Activated T-helper 17 cell treated with anti-CD3 and anti-CD28 coated beads, Interleukin-2, amount 50 U/mL, for 72 hours (primary cell): ENCODE data around the gene INPP5D. TPM values are rescaled to one million over a fixed set of nuclear protein-coding genes. Genes with fewer than 3 reads are reported as not detected.

Experiments used
- ATAC-seq: fragments of 150-1000 bp; cut with Tn5 transposase; replicated peaks from 2 replicates; pipeline ENCODE4 v1.10.0; 2021; ENCODE audit warnings: mild to moderate bottlenecking, moderate library complexity
- H3K27ac Mint-ChIP-seq: one replicate; pipeline ENCODE4 v1.8.0; 2022; ENCODE audit warnings: mixed read lengths
- H3K27me3 Mint-ChIP-seq: one replicate; pipeline ENCODE4 v1.8.0; 2022; ENCODE audit warnings: mixed read lengths
- H3K36me3 Mint-ChIP-seq: one replicate; pipeline ENCODE4 v1.8.0; 2022; ENCODE audit warnings: low read depth, mild to moderate bottlenecking, mixed read lengths
- H3K4me1 Mint-ChIP-seq: one replicate; pipeline ENCODE4 v1.8.0; 2022; ENCODE audit warnings: mixed read lengths
- H3K4me3 Mint-ChIP-seq: one replicate; pipeline ENCODE4 v1.8.0; 2022; ENCODE audit warnings: mild to moderate bottlenecking, mixed read lengths
- H3K9me3 Mint-ChIP-seq: one replicate; pipeline ENCODE4 v1.8.0; 2022; ENCODE audit warnings: mixed read lengths
- total RNA-seq, 2 donors: library from RNA; stranded (reverse); gene quantifications; one replicate each; pipeline ENCODE4 v1.2.3, GENCODE V29; 2022

Gene INPP5D
- total RNA-seq, 2 donors from 2014 or later, result 81.6 to 89.8 TPM

DNA sequence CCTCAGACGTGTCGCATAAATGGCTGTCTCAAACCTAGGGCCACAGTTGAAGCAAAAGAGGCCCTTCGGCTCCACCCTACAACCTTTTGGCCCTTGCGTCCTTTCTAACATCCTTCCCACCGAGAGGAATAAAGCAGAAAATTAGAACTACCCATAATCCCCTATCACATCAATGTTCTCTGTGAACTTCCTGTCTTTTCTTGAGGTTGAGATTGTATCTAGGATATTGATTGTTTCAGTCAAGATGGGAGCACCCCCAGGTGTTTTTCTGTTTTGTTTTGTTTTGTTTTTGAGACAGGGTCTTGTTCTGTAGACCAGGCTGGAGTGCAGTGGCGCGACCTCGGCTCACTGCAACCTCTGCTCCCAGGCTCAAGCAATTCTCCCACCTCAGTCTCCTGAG is 23.6 kb downstream of the INPP5D start:
- Mint-ChIP-seq H3K27ac (peak overlapping the region; percentile 98), H3K4me3 (peak overlapping the region; percentile 72), H3K27me3 (no peaks in the 10 kb centered on the region), H3K9me3 (no peaks in the 10 kb centered on the region), H3K4me1 (peaks cover 79% of the 10 kb centered on the region), H3K36me3 (peaks cover 87% of the 10 kb centered on the region)
- ATAC-seq, result no peak

DNA sequence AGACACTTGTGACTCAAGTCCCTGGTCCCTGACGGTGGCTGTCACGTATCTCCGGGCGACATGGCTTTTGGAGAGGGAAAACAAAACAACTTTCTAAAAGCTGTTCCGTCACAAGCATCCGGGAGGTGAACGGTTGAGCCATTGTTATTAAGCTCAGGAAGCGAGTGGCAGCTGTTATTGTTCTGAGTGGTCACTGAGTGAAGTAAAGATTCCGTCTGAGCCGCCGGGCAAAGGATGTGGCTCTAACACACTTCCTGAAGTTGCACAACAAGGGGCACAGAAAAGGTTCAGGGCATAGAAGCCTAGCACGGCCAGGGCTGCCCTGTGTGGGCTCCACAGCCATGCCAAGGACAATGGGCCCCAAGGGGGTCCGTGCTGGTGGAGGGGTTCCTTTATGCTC is 24.3 kb downstream of the INPP5D start:
- Mint-ChIP-seq H3K9me3 (no peaks in the 10 kb centered on the region), H3K27me3 (no peaks in the 10 kb centered on the region), H3K4me1 (peaks cover 76% of the 10 kb centered on the region), H3K36me3 (peaks cover 87% of the 10 kb centered on the region), H3K4me3 (peak overlapping the region; percentile 72), H3K27ac (peak overlapping the region; percentile 98)
- peak; percentile 53 for ATAC-seq

DNA sequence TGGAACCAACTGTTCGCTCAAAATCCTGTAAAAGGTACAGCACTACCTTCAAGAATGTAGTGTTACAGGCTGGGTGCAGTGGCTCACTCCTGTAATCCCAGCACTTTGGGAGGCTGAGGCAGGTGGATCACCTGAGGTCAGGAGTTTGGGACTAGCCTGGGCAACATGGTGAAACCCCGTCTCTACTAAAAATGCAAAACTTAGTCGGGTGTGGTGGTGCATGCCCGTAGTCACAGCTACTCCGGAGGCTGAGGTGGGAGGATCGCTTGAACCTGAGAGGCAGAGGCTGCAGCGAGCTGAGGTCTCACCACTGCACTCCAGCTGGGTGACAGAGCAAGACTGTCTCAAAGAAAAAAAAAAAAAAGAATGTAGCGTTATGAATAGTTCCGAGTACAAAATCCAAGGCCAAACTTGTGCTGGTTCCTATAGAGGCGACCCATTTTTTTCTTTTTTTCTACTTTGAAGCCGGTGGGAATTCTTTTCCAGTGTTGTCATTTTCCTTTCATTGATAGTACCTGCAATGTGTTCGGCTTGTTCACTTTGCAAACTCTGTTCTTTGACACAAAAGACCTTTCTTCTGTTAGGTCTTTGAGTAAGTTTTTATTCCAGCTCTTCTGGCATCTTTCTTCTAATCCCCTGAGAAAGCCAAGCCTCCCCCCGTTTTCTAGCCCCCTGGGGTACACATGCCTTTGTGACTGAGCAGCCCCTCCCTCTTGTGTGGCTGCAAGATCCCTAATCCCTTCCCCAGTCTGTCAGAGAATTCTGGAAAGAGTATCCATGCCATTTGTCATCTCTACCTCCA is 25.1 kb downstream of the INPP5D start:
- H3K36me3 Mint-ChIP-seq, result peaks cover 85% of the 10 kb centered on the region
- peak overlapping the region; percentile 72 for H3K4me3 Mint-ChIP-seq
- no peaks in the 10 kb centered on the region for H3K27me3 Mint-ChIP-seq
- H3K9me3 Mint-ChIP-seq, result no peaks in the 10 kb centered on the region
- H3K27ac Mint-ChIP-seq, result peak overlapping the region; percentile 98
- peaks cover 72% of the 10 kb centered on the region for H3K4me1 Mint-ChIP-seq
- no peak for ATAC-seq

DNA sequence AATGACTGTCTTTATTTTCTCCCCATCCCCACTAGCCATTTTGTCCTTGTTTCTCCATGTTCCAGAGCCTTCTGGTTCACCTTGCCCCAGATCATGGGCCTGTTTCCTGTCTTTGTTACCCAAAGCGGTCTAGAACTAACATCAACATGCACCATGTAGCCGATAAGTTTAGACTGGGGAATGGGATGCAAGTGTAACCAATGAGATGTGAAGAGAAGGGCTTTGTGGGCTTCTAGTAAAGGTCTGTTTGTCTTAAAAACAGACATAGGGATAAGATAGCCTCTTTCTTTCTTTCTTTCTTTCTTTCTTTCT is 25.7 kb downstream of the INPP5D start:
- no peaks in the 10 kb centered on the region for H3K27me3 Mint-ChIP-seq
- H3K4me3 Mint-ChIP-seq, result peak overlapping the region; percentile 72
- peaks cover 85% of the 10 kb centered on the region for H3K36me3 Mint-ChIP-seq
- H3K4me1 Mint-ChIP-seq, result peaks cover 69% of the 10 kb centered on the region
- ATAC-seq, result no peak
- no peaks in the 10 kb centered on the region for H3K9me3 Mint-ChIP-seq
- peak overlapping the region; percentile 98 for H3K27ac Mint-ChIP-seq

DNA sequence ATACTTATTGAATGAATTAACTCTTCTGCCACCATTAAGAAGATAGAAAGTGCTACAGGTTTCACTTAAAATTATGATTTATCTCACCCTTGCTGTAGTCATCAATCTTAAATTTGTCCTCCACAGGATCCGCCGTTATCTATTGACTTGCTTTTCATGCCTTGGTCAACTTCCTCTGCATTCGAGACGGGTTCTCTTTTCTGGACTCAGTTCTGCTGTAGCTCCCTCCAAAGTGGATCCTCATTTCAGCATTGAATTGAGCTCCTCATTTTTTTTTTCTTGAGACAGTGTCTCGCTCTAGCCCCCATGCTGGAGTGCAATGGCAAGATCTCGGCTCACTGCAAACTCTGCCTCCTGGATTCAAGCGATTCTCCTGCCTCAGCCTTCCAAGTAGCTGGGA is 27.6 kb downstream of the INPP5D start:
- peaks cover 85% of the 10 kb centered on the region for H3K36me3 Mint-ChIP-seq
- H3K9me3 Mint-ChIP-seq, result no peaks in the 10 kb centered on the region
- H3K4me3 Mint-ChIP-seq, result peak overlapping the region; percentile 72
- H3K4me1 Mint-ChIP-seq, result peaks cover 69% of the 10 kb centered on the region
- no peak for ATAC-seq
- H3K27ac Mint-ChIP-seq, result peak overlapping the region; percentile 52
- no peaks in the 10 kb centered on the region for H3K27me3 Mint-ChIP-seq

DNA sequence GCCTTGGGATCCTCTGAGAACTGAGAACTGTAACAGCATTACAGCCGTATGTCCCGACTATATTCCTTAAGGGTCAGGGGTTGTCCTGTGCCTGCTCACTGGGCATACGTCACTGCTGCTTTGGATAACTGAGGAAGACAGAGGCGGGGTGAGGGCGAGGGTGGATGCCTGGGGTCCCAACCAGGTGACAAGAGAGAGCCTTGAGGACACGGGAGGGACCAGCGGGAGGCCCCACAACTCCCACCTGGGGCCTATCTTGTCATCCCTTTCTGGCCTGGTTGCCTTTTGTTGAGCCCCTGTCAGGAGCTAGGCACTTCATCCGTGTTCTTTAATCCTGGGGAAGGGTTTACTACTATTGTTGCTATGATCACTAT is 28.8 kb downstream of the INPP5D start:
- Mint-ChIP-seq H3K27me3 (no peaks in the 10 kb centered on the region), H3K9me3 (no peaks in the 10 kb centered on the region), H3K4me3 (no peak overlapping the region), H3K27ac (peak overlapping the region; percentile 78), H3K4me1 (peaks cover 57% of the 10 kb centered on the region), H3K36me3 (peaks cover 79% of the 10 kb centered on the region)
- no peak for ATAC-seq

DNA sequence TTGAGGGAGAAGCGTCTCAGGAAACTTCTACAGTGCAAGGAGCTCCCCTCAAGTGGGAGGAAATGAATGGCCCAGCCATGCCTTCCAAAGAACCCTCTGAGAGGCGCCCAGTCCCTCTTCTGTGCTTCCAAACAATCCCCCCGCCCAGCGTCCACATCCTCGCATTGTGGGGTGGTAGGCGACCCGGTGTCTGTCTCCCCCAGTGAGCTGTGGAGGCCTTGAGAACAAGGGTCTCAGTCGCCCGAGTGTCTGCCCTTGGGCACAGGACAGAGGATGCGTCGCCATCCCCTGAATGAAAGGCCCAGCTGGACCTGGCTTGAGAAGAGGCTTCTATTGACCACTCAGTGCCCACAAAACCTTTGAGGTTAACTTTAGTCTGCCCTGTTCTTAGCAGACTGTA is 29.7 kb downstream of the INPP5D start:
- Mint-ChIP-seq H3K27me3 (no peaks in the 10 kb centered on the region), H3K4me1 (peaks cover 49% of the 10 kb centered on the region), H3K27ac (no peak overlapping the region), H3K4me3 (no peak overlapping the region), H3K36me3 (peaks cover 76% of the 10 kb centered on the region), H3K9me3 (no peaks in the 10 kb centered on the region)
- no peak for ATAC-seq

DNA sequence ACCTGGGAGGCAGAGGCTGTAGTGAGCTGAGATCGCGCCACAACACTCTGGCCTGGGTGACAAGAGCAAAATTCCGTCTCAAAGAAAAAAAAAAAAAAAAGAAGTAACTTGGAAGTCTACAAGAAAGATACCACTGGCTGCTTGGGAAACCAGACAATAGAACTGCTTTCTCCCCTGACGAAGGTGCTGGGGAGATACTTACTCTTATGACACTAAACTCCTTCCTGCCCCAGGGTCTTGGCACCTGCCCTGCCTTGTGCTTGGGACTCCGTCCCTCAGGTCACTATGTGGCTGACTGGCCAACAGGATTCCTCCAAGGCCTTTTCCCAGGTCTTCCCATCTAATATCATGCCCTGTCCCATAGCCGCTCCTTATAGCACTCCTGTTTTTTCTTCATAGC is 30.7 kb downstream of the INPP5D start:
- Mint-ChIP-seq H3K27me3 (no peaks in the 10 kb centered on the region), H3K4me3 (no peak overlapping the region), H3K27ac (no peak overlapping the region), H3K36me3 (peaks cover 68% of the 10 kb centered on the region), H3K4me1 (peaks cover 44% of the 10 kb centered on the region), H3K9me3 (no peaks in the 10 kb centered on the region)
- no peak for ATAC-seq

DNA sequence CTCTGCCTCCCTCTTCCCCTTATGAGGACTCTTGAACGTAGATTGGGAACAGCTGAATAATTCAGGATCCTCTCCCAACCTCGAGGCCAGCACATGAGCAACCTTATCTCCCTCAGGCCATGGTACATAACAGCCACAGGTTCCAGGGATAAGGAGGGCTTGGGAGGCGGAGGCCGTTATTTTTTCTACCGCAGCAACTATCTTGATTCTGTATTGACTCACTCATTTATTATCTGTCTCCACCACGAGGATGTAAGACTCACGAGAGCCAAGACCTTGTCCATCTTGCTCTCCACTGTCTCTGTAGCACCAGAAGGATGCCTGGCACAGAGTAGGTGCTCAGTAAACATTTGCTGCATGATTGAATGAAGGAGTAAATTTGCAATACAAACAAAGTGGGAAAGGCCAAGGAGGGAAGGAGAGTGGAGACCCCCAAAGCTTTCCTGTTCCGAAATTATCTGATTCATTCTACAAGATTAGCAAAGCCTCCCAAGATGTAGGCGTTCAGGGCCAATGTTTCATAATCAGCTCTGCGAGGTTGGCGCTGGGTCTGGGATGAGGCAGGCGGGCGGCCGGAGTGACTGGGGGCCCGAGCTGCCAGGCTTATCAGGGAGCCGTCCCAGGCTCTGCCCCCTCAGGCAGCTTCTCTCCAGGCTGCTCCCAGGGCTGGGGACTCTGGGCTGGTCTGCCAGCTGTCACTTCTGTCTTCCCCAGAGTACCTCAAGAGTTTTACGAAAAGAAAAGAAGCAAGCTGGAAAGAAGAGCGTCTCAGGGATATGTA is 31.6 kb downstream of the INPP5D start:
- Mint-ChIP-seq H3K36me3 (peaks cover 70% of the 10 kb centered on the region), H3K4me1 (peaks cover 37% of the 10 kb centered on the region), H3K9me3 (no peaks in the 10 kb centered on the region), H3K4me3 (no peak overlapping the region), H3K27ac (peak overlapping the region; percentile 74), H3K27me3 (no peaks in the 10 kb centered on the region)
- ATAC-seq, result no peak

DNA sequence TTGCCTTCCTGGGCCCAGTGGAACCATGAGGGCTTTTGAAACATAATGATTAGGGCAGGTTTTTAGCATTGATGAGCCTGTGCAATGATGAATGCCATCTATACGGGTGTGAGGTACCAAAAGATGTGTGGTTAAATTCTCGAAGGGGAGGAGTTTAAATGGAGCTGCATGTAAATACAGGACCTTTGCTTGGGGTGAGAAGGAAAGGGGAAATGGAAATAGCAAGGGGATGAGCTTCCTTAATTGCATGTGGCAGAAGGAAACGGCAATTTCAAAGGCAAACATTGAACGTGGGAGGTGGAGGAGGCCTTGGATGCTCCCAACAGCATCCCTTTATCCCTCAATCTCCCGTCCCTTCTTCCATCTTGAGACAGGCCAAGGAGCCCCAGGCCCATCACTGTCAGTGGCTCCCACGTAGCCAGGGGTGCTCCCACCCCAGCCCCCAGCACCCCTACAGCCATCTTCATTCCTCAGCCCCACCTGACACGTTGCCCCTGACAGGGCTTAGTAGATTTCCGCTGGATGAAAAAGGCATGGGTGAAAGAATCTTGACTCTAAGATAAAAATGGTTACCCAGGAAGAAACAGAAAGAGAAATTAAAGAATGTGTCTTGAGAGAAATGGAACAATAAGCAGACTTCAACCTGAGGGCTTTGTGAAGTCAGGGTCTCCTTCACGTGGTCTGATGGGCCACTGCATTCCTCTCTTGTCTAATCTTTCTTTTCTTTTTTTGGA is 32.5 kb downstream of the INPP5D start:
- peaks cover 72% of the 10 kb centered on the region for H3K36me3 Mint-ChIP-seq
- H3K9me3 Mint-ChIP-seq, result no peaks in the 10 kb centered on the region
- peaks cover 38% of the 10 kb centered on the region for H3K4me1 Mint-ChIP-seq
- H3K27ac Mint-ChIP-seq, result peak overlapping the region; percentile 74
- no peaks in the 10 kb centered on the region for H3K27me3 Mint-ChIP-seq
- no peak for ATAC-seq
- H3K4me3 Mint-ChIP-seq, result no peak overlapping the region

DNA sequence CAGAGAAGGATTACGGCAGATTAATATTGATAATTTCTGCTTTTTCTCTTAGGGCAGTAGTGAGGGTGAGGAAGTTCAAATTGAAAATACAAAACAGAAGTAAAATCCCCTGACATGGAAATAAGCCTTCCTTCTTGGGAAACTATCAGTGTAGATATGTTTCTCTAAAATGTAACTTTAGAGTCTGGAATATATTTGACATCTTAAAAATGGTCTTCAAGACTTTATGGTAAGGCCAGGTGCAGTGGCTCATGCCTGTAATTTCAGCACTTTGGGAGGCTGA is 33.0 kb downstream of the INPP5D start:
- Mint-ChIP-seq H3K27ac (no peak overlapping the region), H3K36me3 (peaks cover 72% of the 10 kb centered on the region), H3K9me3 (no peaks in the 10 kb centered on the region), H3K4me3 (no peak overlapping the region), H3K4me1 (peaks cover 38% of the 10 kb centered on the region), H3K27me3 (no peaks in the 10 kb centered on the region)
- no peak for ATAC-seq

DNA sequence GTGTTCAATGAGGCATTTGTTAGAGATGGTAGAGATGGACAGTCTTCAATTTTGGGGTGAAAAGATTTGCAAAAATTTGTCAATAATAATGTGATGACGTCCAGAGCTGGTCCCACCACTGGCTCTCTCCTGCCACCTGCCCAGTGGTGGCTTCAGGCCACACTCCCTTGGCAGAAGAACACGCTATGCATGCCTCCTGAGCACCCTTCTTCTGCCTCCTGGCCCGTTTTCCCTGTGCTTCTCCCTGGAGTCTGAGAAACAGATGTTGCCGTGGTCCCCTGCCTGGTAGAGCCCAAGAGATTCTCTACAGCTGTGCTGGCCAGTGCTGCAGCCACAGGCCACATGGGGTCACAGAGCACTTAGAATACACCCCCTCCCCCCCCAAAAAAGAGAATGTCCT is 33.6 kb downstream of the INPP5D start:
- Mint-ChIP-seq H3K9me3 (no peaks in the 10 kb centered on the region), H3K4me1 (peaks cover 38% of the 10 kb centered on the region), H3K27me3 (no peaks in the 10 kb centered on the region), H3K36me3 (peaks cover 72% of the 10 kb centered on the region), H3K27ac (no peak overlapping the region), H3K4me3 (no peak overlapping the region)
- ATAC-seq, result no peak

DNA sequence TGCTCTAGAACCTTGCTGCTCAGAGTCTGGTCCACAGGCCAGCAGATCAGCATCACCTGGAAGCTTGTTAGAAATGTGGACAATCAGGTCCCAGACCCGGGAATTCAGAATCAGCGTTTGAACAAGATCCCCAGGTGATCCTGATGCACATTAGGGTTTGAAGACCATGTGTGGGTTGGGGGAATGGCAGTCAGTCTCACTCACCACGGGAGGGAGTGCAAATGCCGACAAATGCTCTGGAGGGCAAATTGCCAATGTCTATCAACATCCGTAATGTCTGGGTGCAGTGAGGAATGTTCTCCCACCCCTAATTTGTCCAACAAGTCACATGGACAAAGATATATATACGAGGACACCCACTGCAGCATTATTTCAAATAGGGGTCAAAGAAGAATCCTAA is 34.5 kb downstream of the INPP5D start:
- no peaks in the 10 kb centered on the region for H3K27me3 Mint-ChIP-seq
- H3K27ac Mint-ChIP-seq, result peak overlapping the region; percentile 56
- peaks cover 37% of the 10 kb centered on the region for H3K4me1 Mint-ChIP-seq

DNA sequence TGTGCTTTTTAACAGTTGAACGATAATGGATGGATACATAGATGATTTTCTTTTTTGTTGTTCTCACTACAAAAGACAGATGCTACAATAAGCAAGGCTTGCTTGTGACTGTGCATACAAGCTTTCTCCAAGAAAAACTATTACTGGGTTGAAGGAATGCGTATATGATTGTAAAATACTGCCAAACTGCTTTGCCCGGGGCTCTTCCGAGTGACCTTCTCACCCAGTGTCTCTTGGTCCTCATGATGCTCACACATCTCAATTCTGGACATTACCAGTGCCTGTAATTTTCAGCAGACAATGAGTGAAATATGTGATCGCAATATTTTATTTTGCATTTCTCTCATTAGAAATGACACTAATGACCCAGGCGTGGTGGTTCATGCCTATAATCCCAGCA is 35.9 kb downstream of the INPP5D start:
- Mint-ChIP-seq H3K27me3 (no peaks in the 10 kb centered on the region), H3K9me3 (no peaks in the 10 kb centered on the region), H3K4me3 (no peak overlapping the region), H3K27ac (no peak overlapping the region), H3K36me3 (peaks cover 68% of the 10 kb centered on the region), H3K4me1 (peaks cover 45% of the 10 kb centered on the region)
- ATAC-seq, result no peak

More for the DNA sequence above, 34.5 kb downstream of the INPP5D start:
- Mint-ChIP-seq H3K9me3 (no peaks in the 10 kb centered on the region), H3K36me3 (peaks cover 67% of the 10 kb centered on the region), H3K4me3 (no peak overlapping the region)
- no peak for ATAC-seq

DNA sequence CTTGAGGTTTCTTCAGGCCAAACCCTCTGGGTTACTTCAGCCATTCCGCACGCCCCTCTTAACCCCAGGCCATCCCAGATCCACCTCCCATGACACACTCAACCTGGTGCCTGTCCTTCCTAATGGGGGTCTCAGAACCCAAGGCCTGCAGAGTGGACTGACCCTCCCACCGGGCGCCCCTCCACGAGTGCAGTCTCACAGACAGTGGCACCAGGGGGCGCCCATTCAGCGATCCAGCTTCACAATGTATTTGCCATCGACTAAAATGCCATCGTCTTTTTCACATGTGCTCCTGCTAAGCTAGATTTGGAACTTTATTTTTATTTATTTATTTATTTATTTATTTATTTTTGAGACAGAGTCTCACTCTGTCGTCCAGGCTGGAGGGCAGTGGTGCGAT is 38.5 kb downstream of the INPP5D start:
- H3K4me3 Mint-ChIP-seq, result no peak overlapping the region
- no peaks in the 10 kb centered on the region for H3K9me3 Mint-ChIP-seq
- peaks cover 61% of the 10 kb centered on the region for H3K36me3 Mint-ChIP-seq
- H3K4me1 Mint-ChIP-seq, result peaks cover 40% of the 10 kb centered on the region
- ATAC-seq, result no peak
- H3K27me3 Mint-ChIP-seq, result no peaks in the 10 kb centered on the region
- peak overlapping the region; percentile 33 for H3K27ac Mint-ChIP-seq
